Measurements from ENCODE around the gene ARMC8.
"Not testable (repeated sequence)": the region's sequence is repeated elsewhere in the genome, so short reads cannot be mapped to it uniquely, and the experiment has no call there.

ARMC8 gene

GRCh38 chr3:138187296-138188012 lies at the start of gene ARMC8:
ARMC8 (plus strand) TSS chr3:138187301; CDS start chr3:138187555, 254 bp downstream.
- DNase-seq (ENCODE audit: low read depth), result peak; percentile 6

GRCh38 chr3:138137861-138138260 lies 49.2 kb upstream of the ARMC8 start:
- no peak for DNase-seq (ENCODE audit: low read depth)

GRCh38 chr3:138139691-138140090 lies 47.4 kb upstream of the ARMC8 start:
- DNase-seq (ENCODE audit: low read depth), result no peak

DNA sequence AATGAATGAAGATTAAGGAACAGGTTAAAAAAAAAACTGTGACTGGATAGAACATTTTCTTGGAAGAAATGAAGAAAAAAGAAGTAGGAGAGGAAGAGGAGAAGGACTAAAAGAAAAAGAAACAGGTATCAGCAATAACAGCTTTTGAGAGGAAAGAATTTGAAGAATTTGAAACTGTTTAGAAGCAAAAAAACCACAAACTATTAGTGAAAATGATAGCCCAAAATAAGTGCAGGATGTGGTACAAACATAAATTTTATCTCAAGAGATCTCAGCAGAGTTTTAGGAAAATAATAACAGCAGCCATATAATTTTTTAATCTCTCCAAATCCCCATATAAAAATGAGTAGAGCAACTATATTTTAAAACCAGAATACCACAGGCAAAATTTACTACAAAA lies 46.2 kb upstream of the ARMC8 start:
- DNase-seq (ENCODE audit: low read depth), result no peak

GRCh38 chr3:138142181-138142580 lies 44.9 kb upstream of the ARMC8 start:
- not testable (repeated sequence) for DNase-seq (ENCODE audit: low read depth)

GRCh38 chr3:138148503-138148902 lies 38.6 kb upstream of the ARMC8 start:
- DNase-seq (ENCODE audit: low read depth), result no peak

- DNase-seq (ENCODE audit: low read depth), result no peak
Observed at GRCh38 chr3:138154534-138154933, 32.6 kb upstream of the ARMC8 start.

DNA sequence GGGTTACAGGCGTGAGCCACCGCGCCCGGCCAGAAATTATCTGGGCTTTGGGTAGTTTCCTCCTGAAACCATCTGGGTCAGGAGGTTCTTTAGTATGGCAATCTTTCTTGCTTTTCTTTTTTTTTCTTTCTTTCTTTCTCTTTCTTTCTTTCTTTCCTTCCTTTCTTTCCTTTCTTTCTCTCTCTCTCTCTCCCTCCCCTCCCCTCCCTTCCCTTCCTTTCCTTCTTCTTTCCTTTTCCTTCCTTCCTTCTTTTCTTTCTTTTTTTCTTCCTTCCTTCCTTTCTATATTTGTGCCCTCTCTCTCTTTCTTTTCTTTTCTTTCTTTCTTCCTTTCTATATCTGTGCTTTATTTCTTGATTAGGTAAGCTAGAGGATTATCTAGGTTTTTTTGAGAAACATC lies 29.4 kb upstream of the ARMC8 start:
- DNase-seq (ENCODE audit: low read depth), result no peak

DNA sequence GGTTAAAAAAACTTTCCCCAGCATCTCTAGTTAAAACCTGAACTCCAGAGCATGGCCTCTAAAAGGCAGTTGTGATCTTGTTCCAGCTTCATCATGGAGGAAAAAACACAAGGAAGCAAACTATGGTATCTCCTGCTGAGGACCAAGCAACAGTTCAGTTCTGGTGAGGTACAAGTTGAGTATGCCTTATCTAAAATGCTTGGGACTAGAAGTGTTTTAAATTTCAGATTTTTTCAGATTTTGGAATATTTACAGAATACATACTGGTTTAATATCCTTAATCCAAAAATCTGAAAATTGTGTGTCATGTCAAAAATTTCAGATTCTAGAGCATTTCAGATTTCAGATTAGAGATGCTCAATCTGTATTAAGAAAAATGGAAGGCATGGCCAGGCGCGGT lies 22.0 kb upstream of the ARMC8 start:
- DNase-seq (ENCODE audit: low read depth), result no peak

DNA sequence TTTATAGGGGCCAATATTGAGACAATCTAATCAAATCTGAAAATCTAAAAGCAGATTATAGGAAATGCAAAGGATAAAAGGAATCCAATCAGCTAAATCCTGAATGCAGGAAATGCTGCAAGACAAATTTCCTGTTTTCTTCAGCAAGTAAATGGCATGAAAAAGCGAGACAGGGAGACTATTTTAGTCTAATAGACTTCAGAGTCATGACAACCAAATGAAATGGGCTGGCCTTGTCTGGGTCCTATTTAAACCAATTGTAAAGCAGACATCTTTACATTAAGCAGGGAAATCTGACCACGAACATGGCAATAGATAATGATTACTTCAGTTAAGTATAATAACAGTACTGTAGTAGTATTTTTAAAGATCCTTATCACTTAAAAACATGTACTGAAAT lies 14.5 kb upstream of the ARMC8 start:
- no peak for DNase-seq (ENCODE audit: low read depth)

- DNase-seq (ENCODE audit: low read depth), result no peak
Observed at GRCh38 chr3:138173769-138174420, 13.2 kb upstream of the ARMC8 start.

DNA sequence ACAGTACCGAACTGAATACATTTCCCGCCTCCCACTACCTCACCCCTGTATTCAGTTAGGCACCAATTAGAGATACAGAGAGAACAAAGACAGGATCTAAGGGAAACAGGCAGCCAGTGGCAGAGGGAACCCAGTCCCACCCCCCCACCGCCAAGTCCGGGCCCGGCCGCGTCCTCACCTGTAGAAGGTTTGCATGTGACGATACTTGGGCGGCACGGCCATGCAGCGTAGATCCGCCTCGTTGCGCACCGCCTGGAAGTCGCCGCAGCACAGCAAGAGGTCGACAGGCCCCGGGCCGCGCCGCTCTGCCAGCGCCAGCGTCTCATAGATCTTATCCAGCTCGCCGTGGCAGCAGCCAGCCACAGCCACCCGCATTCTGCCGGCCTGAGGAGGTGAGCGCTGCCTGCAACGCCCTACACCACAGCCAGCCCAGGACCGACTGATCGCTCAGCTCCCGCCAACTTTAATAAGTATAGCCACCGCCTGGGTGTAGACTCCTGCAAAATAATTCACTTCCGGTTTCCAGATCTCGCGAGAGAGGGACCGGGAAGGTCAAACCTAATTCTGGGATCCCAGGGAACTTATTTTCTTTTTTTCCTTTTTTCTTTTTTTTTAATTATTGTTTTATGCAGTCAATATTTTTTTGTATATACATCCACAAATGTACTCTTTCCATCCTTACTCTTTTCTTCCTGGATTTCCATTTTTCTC lies 12.5 kb upstream of the ARMC8 start, which contains the start of gene DBR1:
TSS of gene DBR1 (minus strand) at position 501 of the 711 bp plus-strand sequence. CDS start at position 375, 126 bp downstream.
- peak; percentile 67 for DNase-seq (ENCODE audit: low read depth)

DNA sequence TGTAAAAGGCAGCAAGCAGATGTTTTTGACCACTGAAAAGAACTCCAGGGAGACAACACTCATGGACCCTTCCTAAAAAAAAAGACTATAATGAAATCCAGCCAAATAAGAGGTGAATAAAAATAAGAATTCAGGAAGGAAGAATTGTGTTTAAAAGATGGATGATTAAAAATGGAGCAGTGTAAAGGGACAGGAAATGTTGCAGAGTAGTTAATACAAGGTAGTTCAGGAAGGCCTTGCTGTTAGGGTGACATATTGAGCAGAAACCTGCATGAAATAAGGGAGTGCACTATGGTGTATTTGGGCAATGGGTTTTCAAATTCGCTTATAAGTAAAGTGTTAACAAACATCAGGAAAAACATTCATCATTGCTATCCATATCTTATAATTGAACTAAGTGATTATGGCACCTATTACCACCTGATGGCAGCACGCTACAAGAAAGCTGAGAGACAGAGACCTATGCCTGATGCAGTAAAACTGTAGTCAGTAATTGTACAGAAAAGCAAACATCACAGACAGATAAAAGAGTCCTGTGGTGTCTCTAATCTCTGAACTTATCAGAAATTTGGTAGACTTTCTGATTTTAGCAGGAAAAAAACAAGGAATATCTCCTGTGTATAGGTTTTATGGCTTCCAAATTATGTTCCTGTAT lies 6.6 kb upstream of the ARMC8 start:
- DNase-seq (ENCODE audit: low read depth), result peak; percentile 13

DNA sequence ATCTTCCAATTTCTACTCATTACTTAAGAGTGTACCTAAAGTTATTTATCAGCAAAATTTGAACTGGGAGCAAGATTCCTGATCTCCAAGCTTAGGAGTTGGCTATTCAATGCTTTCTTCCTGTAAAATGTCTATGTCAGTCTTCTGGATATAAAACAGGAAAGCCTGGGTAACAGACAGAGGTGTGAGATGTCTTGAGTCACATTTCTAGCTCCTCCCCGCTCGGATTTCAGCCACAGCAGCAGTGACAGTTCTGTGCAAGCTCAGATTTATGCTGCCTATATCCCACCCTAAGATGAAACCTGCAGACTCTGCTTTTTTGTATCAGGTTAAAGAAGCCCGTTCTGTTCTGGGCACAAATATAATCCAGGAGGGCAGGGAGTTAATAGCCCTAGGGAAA lies 2.1 kb upstream of the ARMC8 start:
- no peak for DNase-seq (ENCODE audit: low read depth)

- no peak for DNase-seq (ENCODE audit: low read depth)
Observed at GRCh38 chr3:138186221-138186620, 880 bp upstream of the ARMC8 start.

- DNase-seq (ENCODE audit: low read depth), result peak; percentile 85
Observed at GRCh38 chr3:138186803-138187295, 252 bp upstream of the ARMC8 start.

GRCh38 chr3:138188013-138188730 lies 1.1 kb downstream of the ARMC8 start:
- no peak for DNase-seq (ENCODE audit: low read depth)

GRCh38 chr3:138195481-138195880 lies 8.4 kb downstream of the ARMC8 start:
- no peak for DNase-seq (ENCODE audit: low read depth)

DNA sequence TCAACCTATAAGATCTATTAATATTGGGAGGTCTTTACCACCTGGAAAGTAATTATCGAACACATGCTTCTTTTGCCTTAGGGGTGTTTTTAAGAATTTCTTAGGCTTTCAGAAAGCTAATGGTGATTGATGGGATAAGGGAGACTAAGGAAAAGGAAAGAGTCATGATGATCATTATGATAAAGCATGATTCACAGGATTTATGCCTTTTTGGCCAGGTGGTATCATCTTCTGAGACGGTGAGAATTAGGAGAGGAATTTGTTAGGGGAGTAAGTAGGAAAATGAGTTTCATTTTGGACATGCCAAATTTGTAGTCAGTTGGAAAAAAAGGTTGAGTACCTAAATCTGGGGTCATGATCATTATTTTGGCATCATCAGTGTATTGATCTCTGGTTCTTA lies 8.9 kb downstream of the ARMC8 start:
- no peak for DNase-seq (ENCODE audit: low read depth)

DNA sequence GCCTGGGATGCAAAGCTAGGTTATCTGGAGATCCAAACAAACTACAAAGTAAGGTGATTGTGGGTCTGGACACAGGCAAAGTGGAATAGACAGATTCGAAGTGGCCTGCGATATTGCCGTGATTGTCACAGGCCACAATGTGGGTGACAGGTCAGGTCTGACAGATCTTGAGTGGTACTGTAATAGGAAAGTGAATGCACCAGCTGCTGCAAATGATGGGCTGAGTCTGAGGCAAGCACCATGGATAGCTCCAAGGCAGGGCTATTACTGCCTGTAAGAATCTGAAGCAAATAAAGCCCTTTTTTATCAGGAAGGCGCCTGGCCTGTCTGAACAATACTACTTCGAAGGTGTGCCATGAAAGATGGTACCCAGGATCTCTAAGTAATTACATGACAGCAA lies 10.0 kb downstream of the ARMC8 start:
- no peak for DNase-seq (ENCODE audit: low read depth)

DNA sequence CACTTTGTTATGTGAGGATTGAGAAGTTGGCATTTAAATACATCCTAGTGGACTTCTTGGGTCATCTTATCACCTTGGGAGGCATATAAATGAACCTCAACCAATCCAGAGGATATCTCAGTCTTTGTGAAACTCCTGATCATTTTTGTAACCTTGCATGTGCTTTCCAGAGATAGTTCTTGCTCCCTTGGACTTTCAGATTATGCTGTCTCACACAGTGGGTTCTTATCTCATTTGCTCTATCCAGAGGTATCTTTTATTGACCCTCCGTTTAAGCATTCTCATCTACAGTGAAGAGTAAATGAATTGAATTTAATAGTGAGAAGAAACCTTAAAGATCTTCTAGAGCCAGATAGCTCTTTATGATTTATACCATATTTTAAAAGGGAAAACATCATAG lies 10.4 kb downstream of the ARMC8 start:
- DNase-seq (ENCODE audit: low read depth), result no peak

DNA sequence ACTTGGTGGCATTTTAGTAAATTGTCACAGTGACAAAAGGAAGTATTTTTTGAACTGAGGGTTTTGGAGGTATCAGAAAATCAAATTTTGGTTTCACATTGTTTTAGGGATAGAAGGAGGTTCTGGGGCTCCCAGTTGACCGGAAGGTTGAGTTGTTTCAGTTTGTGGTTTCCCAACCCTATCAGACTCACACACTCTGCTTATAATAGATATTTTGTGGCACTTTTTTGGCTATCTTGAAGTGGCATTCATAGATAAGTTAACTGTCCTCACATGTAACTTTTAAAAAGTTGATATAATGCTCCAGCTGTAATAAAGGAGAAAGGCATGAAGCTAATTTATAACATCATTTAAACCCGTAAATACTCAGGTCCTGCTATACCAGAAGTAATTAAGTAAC lies 12.8 kb downstream of the ARMC8 start:
- no peak for DNase-seq (ENCODE audit: low read depth)

Measured in stimulated activated CD4-positive, alpha-beta T cell treated with anti-CD3 and anti-CD28 coated beads, Interleukin-2, amount 100 ng/mL, for 4 hours (primary cell).